ENCODE results near the gene DEPP1.

DNA sequence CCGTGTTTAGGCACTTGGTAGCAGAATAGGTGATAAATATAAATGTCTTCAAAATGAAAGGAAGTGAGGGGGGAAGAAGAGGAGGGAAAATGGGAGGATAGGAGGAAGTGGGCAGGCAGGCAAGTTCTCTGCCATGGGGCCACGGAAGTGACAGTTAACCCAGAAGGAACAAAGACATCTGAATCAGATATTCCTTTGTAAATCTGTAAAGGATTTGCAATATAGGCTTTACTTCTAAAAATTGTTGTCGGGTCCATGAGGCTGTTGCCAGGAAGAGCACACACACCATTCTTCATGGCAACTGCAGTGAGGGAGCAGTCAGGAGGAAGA, 42.7 kb downstream of the DEPP1 start:
- no peak for TF ChIP-seq RBAK (tag by site-specific recombination; IDR thresholded peaks at IDR 0.05)
- TF ChIP-seq, protein P1, sequence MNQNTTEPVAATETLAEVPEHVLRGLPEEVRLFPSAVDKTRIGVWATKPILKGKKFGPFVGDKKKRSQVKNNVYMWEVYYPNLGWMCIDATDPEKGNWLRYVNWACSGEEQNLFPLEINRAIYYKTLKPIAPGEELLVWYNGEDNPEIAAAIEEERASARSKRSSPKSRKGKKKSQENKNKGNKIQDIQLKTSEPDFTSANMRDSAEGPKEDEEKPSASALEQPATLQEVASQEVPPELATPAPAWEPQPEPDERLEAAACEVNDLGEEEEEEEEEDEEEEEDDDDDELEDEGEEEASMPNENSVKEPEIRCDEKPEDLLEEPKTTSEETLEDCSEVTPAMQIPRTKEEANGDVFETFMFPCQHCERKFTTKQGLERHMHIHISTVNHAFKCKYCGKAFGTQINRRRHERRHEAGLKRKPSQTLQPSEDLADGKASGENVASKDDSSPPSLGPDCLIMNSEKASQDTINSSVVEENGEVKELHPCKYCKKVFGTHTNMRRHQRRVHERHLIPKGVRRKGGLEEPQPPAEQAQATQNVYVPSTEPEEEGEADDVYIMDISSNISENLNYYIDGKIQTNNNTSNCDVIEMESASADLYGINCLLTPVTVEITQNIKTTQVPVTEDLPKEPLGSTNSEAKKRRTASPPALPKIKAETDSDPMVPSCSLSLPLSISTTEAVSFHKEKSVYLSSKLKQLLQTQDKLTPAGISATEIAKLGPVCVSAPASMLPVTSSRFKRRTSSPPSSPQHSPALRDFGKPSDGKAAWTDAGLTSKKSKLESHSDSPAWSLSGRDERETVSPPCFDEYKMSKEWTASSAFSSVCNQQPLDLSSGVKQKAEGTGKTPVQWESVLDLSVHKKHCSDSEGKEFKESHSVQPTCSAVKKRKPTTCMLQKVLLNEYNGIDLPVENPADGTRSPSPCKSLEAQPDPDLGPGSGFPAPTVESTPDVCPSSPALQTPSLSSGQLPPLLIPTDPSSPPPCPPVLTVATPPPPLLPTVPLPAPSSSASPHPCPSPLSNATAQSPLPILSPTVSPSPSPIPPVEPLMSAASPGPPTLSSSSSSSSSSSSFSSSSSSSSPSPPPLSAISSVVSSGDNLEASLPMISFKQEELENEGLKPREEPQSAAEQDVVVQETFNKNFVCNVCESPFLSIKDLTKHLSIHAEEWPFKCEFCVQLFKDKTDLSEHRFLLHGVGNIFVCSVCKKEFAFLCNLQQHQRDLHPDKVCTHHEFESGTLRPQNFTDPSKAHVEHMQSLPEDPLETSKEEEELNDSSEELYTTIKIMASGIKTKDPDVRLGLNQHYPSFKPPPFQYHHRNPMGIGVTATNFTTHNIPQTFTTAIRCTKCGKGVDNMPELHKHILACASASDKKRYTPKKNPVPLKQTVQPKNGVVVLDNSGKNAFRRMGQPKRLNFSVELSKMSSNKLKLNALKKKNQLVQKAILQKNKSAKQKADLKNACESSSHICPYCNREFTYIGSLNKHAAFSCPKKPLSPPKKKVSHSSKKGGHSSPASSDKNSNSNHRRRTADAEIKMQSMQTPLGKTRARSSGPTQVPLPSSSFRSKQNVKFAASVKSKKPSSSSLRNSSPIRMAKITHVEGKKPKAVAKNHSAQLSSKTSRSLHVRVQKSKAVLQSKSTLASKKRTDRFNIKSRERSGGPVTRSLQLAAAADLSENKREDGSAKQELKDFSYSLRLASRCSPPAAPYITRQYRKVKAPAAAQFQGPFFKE (tag by site-specific recombination; IDR thresholded peaks at IDR 0.05; ENCODE audit: borderline replicate concordance): no peak
- TF ChIP-seq, protein P2, sequence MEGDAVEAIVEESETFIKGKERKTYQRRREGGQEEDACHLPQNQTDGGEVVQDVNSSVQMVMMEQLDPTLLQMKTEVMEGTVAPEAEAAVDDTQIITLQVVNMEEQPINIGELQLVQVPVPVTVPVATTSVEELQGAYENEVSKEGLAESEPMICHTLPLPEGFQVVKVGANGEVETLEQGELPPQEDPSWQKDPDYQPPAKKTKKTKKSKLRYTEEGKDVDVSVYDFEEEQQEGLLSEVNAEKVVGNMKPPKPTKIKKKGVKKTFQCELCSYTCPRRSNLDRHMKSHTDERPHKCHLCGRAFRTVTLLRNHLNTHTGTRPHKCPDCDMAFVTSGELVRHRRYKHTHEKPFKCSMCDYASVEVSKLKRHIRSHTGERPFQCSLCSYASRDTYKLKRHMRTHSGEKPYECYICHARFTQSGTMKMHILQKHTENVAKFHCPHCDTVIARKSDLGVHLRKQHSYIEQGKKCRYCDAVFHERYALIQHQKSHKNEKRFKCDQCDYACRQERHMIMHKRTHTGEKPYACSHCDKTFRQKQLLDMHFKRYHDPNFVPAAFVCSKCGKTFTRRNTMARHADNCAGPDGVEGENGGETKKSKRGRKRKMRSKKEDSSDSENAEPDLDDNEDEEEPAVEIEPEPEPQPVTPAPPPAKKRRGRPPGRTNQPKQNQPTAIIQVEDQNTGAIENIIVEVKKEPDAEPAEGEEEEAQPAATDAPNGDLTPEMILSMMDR (tag by site-specific recombination; IDR thresholded peaks at IDR 0.05): no peak
- TF ChIP-seq ZNF776 (tag by site-specific recombination; IDR thresholded peaks at IDR 0.05; ENCODE audit: borderline replicate concordance): no peak
- TF ChIP-seq, protein P3, sequence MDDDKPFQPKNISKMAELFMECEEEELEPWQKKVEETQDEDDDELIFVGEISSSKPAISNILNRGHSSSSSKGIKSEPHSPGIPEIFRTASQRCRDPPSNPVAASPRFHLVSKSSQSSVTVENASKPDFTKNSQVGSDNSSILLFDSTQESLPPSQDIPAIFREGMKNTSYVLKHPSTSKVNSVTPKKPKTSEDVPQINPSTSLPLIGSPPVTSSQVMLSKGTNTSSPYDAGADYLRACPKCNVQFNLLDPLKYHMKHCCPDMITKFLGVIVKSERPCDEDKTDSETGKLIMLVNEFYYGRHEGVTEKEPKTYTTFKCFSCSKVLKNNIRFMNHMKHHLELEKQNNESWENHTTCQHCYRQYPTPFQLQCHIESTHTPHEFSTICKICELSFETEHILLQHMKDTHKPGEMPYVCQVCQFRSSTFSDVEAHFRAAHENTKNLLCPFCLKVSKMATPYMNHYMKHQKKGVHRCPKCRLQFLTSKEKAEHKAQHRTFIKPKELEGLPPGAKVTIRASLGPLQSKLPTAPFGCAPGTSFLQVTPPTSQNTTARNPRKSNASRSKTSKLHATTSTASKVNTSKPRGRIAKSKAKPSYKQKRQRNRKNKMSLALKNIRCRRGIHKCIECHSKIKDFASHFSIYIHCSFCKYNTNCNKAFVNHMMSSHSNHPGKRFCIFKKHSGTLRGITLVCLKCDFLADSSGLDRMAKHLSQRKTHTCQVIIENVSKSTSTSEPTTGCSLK (tag by site-specific recombination; IDR thresholded peaks at IDR 0.05): no peak
- TF ChIP-seq ZNF658 (tag by site-specific recombination; IDR thresholded peaks at IDR 0.05): no peak
- no peak for TF ChIP-seq ZNF121 (tag by site-specific recombination; IDR thresholded peaks at IDR 0.05)
- no peak for TF ChIP-seq ZNF184 (tag by site-specific recombination; IDR thresholded peaks at IDR 0.05)
- no peak for TF ChIP-seq ZBTB8A (tag by site-specific recombination; IDR thresholded peaks at IDR 0.05)
- no peak for TF ChIP-seq ZBTB7A (tag by site-specific recombination; IDR thresholded peaks at IDR 0.05; ENCODE audit: low read depth)
- TF ChIP-seq, protein P4, sequence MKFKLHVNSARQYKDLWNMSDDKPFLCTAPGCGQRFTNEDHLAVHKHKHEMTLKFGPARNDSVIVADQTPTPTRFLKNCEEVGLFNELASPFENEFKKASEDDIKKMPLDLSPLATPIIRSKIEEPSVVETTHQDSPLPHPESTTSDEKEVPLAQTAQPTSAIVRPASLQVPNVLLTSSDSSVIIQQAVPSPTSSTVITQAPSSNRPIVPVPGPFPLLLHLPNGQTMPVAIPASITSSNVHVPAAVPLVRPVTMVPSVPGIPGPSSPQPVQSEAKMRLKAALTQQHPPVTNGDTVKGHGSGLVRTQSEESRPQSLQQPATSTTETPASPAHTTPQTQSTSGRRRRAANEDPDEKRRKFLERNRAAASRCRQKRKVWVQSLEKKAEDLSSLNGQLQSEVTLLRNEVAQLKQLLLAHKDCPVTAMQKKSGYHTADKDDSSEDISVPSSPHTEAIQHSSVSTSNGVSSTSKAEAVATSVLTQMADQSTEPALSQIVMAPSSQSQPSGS (tag by site-specific recombination; IDR thresholded peaks at IDR 0.05; ENCODE audit: low read depth): no peak
- TF ChIP-seq ZNF114 (tag by site-specific recombination; IDR thresholded peaks at IDR 0.05): no peak
- TF ChIP-seq, protein P5, sequence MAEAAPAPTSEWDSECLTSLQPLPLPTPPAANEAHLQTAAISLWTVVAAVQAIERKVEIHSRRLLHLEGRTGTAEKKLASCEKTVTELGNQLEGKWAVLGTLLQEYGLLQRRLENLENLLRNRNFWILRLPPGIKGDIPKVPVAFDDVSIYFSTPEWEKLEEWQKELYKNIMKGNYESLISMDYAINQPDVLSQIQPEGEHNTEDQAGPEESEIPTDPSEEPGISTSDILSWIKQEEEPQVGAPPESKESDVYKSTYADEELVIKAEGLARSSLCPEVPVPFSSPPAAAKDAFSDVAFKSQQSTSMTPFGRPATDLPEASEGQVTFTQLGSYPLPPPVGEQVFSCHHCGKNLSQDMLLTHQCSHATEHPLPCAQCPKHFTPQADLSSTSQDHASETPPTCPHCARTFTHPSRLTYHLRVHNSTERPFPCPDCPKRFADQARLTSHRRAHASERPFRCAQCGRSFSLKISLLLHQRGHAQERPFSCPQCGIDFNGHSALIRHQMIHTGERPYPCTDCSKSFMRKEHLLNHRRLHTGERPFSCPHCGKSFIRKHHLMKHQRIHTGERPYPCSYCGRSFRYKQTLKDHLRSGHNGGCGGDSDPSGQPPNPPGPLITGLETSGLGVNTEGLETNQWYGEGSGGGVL (tag by site-specific recombination; IDR thresholded peaks at IDR 0.05): no peak
